Uterus (tissue), 4 donors: Measurements from ENCODE around the gene AKT3. TPM values are rescaled to one million over a fixed set of nuclear protein-coding genes. Genes with fewer than 3 reads are reported as not detected.

Experiments used
- DNase-seq, 2 donors: peaks; one replicate each; pipeline ENCODE4 v3.0.0-alpha.2; 2019 to 2020
- H3K27ac ChIP-seq, 2 donors: fragments of 200-600 bp; sonication (generic); 1 replicate in 1 of 2; 2 replicates in 1 of 2; pipeline ENCODE4 v1.5.1; 2016 to 2018
- H3K27me3 ChIP-seq, 2 donors: fragments of 200-600 bp; sonication (generic); one replicate each; pipeline ENCODE4 v1.5.1; 2018 to 2019; ENCODE audit warnings: control low read depth in 1 of 2
- H3K36me3 ChIP-seq, 2 donors: fragments of 200-600 bp; sonication (generic); one replicate each; pipeline ENCODE4 v1.5.1; 2019; ENCODE audit warnings: control low read depth in 1 of 2
- H3K4me1 ChIP-seq, 2 donors: fragments of 200-600 bp; sonication (generic); one replicate each; pipeline ENCODE4 v1.5.1; 2018 to 2019; ENCODE audit warnings: control low read depth in 1 of 2
- H3K4me3 ChIP-seq, 2 donors: fragments of 200-600 bp; sonication (generic); 1 replicate in 1 of 2; 2 replicates in 1 of 2; pipeline ENCODE4 v1.5.1; 2018 to 2019; ENCODE audit warnings: mild to moderate bottlenecking in 1 of 2
- H3K9me3 ChIP-seq, 2 donors: fragments of 200-600 bp; sonication (generic); one replicate each; pipeline ENCODE4 v1.5.1; 2019; ENCODE audit warnings: control low read depth in 1 of 2
- CTCF ChIP-seq, 4 experiments: fragments of 200-600 bp in 2 of 4; fragments of 450-650 bp in 2 of 4; sonication (generic) in 2 of 4; IDR thresholded peaks; one replicate each; pipeline ENCODE4 v1.5.1; 2016 to 2019; ENCODE audit warnings: antibody characterized with exemption in 4 of 4, mild to moderate bottlenecking in 2 of 4, moderate library complexity in 1 of 4
- POLR2A ChIP-seq, 2 donors: fragments of 450-650 bp; IDR thresholded peaks; one replicate each; pipeline ENCODE4 v1.6.1; 2016; ENCODE audit warnings: antibody characterized with exemption in 2 of 2, mild to moderate bottlenecking in 1 of 2, moderate library complexity in 1 of 2
- intact Hi-C: fragments of 100-400 bp; cut with DNase I; formaldehyde crosslinking; loops from one replicate; pipeline ENCODE4 v1.15.1; 2023; ENCODE audit warnings: low total_unique reads
- total RNA-seq, 4 donors: library from RNA; depleted of rRNA in 3 of 4; stranded (reverse); fragments of >200 nt in 3 of 4; gene quantifications; one replicate each; pipeline versions ENCODE4 v1.1.0 to v1.2.4, GENCODE V29; 2014 to 2023
- donor health status: DM: yes; HTN: yes; CAD: no.

AKT3 gene
- total RNA-seq, 4 donors from 2014 or later: 39.2 to 227 (median 97.6) TPM

DNA sequence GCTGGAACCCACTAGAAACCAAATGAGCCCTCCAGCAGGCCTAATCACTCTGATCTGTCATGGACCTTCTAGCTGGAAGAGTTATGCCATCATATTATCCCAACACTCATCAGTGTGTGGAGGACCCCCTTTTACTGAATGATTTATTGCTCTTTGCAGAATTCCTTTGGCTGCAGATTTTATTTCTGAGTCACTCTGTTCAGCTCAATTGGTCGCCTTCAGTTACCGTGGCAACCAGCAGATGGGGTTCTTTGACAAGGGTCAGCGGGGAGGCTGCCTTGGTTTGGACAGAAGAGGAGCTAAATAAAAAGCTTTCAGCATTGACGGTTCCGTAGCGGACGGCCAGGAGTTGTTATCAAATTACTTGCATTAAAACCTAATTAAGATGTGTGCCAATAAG is 374.1 kb downstream of the AKT3 start:
- Histone ChIP-seq H3K27ac (no peak overlapping the region), H3K9me3 (no peaks in the 10 kb centered on the region), H3K36me3 (no peaks in the 10 kb centered on the region), H3K27me3 (no peaks in the 10 kb centered on the region), H3K4me1 (no peaks in the 10 kb centered on the region), H3K4me3 (no peak overlapping the region)
- intact Hi-C loops: no loop called here
- no peak for TF ChIP-seq CTCF (IDR thresholded peaks at IDR 0.05)
- no peak for TF ChIP-seq POLR2A (IDR thresholded peaks at IDR 0.05)
- no peak for DNase-seq

- no peak for TF ChIP-seq POLR2A (IDR thresholded peaks at IDR 0.05)
- no peak for TF ChIP-seq CTCF (IDR thresholded peaks at IDR 0.05)
- Histone ChIP-seq H3K4me1 (no peaks in the 10 kb centered on the region), H3K27ac (no peak overlapping the region), H3K4me3 (peak overlapping the region in 1 of 2 donors; percentile 37), H3K27me3 (no peaks in the 10 kb centered on the region), H3K9me3 (no peaks in the 10 kb centered on the region), H3K36me3 (no peaks in the 10 kb centered on the region)
- no peak for DNase-seq
- intact Hi-C loops: no loop called here
Observed at GRCh38 chr1:243474906-243475305, 375.1 kb downstream of the AKT3 start.

DNA sequence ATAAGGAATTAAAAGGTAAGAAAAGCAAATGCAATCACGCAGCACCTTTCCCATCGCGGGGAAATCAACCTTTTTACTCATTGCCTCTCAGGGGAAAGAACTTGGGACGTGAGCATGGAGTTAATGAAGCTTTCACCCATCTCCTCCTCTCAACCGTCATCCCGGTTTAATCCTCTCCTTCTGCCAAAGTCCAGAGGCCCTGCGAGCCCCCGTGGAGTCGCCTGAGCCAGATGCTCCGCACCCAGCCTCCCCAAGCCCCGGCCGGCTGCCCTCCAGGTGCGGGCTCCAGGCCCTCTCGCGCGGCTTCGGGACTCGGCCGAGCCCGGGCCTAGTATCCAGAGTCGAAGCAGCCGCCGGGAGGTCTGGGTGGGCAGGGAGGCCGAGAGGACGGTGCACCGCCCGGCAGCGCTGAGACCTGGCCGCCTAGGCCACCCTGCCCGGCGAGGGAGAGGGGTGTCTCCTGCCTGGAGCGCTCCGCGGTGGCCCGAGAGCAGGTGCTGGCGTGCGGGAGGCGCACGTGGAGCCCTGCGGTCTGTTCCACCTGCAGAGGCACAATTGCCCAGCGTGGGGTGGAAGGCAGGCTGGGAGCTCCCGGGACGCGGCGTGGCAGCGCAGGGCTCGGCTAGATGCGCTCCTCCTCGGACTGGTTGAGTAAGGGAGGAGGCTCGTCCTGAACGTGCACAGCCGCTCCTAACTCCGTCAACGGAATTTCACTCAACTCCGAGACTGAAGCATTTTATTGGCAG is 375.7 kb downstream of the AKT3 start:
- no peak for DNase-seq
- intact Hi-C loops: no loop called here

DNA sequence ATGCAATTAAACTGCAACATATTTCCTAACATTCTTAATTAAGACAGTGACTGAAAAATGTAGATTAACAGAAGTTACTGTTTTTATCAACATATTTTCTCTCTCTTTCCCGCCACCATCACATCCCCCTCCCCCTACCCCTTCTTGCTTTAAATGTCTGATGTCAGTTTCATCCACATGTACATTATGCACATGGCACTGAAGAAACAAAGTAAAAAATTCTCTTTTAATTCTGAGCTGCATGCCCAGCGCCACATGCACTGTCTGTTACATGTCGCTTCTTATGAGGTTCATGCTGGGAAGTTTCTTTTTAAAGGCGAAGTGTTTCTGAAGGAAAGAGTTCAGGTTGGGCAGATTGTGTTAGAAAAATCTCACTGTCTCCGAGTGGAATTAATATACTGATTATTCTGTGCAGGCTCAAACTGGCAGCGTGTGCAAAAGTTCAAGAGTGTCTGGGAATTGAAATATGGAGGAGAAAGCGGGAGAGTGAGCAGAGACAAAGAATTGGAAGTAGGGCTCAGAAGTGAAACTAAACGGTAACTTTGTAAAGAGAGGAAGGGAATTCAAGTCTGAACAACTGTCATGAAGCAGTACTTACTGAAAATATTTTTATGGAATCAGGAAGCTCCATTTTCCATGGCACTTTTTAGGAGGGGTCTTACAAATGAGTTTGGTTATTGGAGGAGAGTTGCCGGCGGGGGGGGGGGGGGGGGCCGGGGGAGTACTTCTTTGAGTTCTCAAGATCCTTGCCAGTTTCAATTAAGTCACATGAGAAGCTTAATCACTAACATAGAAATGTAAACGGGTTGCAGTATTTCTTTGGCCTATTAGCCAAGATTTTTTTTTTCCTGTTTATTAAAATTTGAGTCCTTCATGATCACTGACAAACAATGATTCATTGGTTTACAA is 376.6 kb downstream of the AKT3 start:
- no peak for DNase-seq
- Histone ChIP-seq H3K27me3 (no peaks in the 10 kb centered on the region), H3K4me1 (no peaks in the 10 kb centered on the region), H3K9me3 (no peaks in the 10 kb centered on the region), H3K27ac (peak overlapping the region; percentile 45 to 72), H3K4me3 (peak overlapping the region; percentile 32 to 37), H3K36me3 (no peaks in the 10 kb centered on the region)
- no peak for TF ChIP-seq POLR2A (IDR thresholded peaks at IDR 0.05)
- no peak for TF ChIP-seq CTCF (IDR thresholded peaks at IDR 0.05)
- intact Hi-C loops: no loop called here

More for the DNA sequence above, 375.7 kb downstream of the AKT3 start:
- H3K27ac ChIP-seq: peak overlapping the region; percentile 45 to 72
- peak overlapping the region; percentile 32 to 37 for H3K4me3 ChIP-seq
- no peaks in the 10 kb centered on the region for H3K36me3 ChIP-seq
- no peak for TF ChIP-seq POLR2A (IDR thresholded peaks at IDR 0.05)
- TF ChIP-seq CTCF (IDR thresholded peaks at IDR 0.05): no peak
- no peaks in the 10 kb centered on the region for H3K27me3 ChIP-seq
- no peaks in the 10 kb centered on the region for H3K9me3 ChIP-seq
- no peaks in the 10 kb centered on the region for H3K4me1 ChIP-seq
